OCI-LY7 (cell line): ENCODE measurements around the gene FOXF2. TPM values are rescaled to one million over a fixed set of nuclear protein-coding genes. Genes with fewer than 3 reads are reported as not detected.

Experiments used
- BruUV-seq: library from RNA; stranded (reverse); fragments of 400-500 nt; replicated peaks from 2 replicates; lab custom pipeline; 2021; lab: Mats Ljungman, UMichigan
- CTCF ChIA-PET: fragments of 300-600 bp; sonication (Branson Sonifier 250); formaldehyde crosslinking; loops from one replicate; lab custom pipeline; 2022; ENCODE audit warnings: antibody characterized with exemption; ENCODE audit not compliant: unreplicated experiment; lab: Charles Lee
- POLR2A ChIA-PET: fragments of 300-600 bp; sonication (Branson Sonifier 250); formaldehyde crosslinking; loops from one replicate; lab custom pipeline; 2022; ENCODE audit warnings: antibody characterized with exemption; lab: Charles Lee
- DNase-seq: peaks from one replicate; pipeline ENCODE4 v3.0.0-alpha.2; 2015; ENCODE audit warnings: low spot score
- H2AFZ ChIP-seq: fragments of 200-600 bp; sonication (generic), shearing (Covaris generic); 2 replicates; pipeline ENCODE4 v1.6.1; 2014; ENCODE audit warnings: mild to moderate bottlenecking, antibody characterized with exemption, low read length, moderate library complexity
- H3K27ac ChIP-seq: fragments of 200-600 bp; sonication (generic); 2 replicates; pipeline ENCODE4 v1.5.1; 2014; ENCODE audit warnings: mixed run types, low read depth, mild to moderate bottlenecking, moderate library complexity, low read length, inconsistent platforms; ENCODE audit not compliant: poor library complexity, severe bottlenecking
- H3K36me3 ChIP-seq: fragments of 200-600 bp; sonication (generic); 2 replicates; pipeline ENCODE4 v1.6.1; 2014; ENCODE audit warnings: mild to moderate bottlenecking, antibody characterized with exemption, low read length, moderate library complexity, mixed read lengths; ENCODE audit not compliant: insufficient read depth
- H3K4me1 ChIP-seq: fragments of 200-600 bp; sonication (generic); 2 replicates; pipeline ENCODE4 v1.5.1; 2014; ENCODE audit warnings: mild to moderate bottlenecking, low read length; ENCODE audit not compliant: insufficient read depth, poor library complexity, severe bottlenecking
- H3K4me2 ChIP-seq: fragments of 200-600 bp; sonication (generic); 2 replicates; pipeline ENCODE4 v1.6.1; 2014; ENCODE audit warnings: mild to moderate bottlenecking, low read length
- H3K4me3 ChIP-seq: fragments of 200-600 bp; sonication (generic); 2 replicates; pipeline ENCODE4 v1.5.1; 2014; ENCODE audit warnings: mild to moderate bottlenecking, low read depth, low read length; ENCODE audit not compliant: poor library complexity, severe bottlenecking
- H3K79me2 ChIP-seq: fragments of 200-600 bp; sonication (generic); 2 replicates; pipeline ENCODE4 v1.6.1; 2016; ENCODE audit warnings: low read depth, mild to moderate bottlenecking, low read length, moderate library complexity, mixed read lengths; ENCODE audit not compliant: insufficient read depth
- H3K9me2 ChIP-seq: fragments of 200-600 bp; sonication (generic); 2 replicates; pipeline ENCODE4 v1.6.1; 2016; ENCODE audit warnings: mild to moderate bottlenecking, low read length, mixed read lengths; ENCODE audit not compliant: insufficient read depth
- H3K9me3 ChIP-seq: fragments of 200-600 bp; sonication (generic); 2 replicates; pipeline ENCODE4 v1.6.1; 2014; ENCODE audit warnings: mild to moderate bottlenecking, mixed run types, low read length, mixed read lengths
- H4K20me1 ChIP-seq: fragments of 200-600 bp; sonication (generic); 2 replicates; pipeline ENCODE4 v1.6.1; 2014; ENCODE audit warnings: mild to moderate bottlenecking, antibody characterized with exemption, low read length, moderate library complexity, mixed read lengths; ENCODE audit not compliant: insufficient read depth
- EZH2phosphoT487 ChIP-seq: fragments of 200-600 bp; sonication (generic); IDR thresholded peaks from 2 replicates; pipeline ENCODE4 v1.6.1; 2018; ENCODE audit warnings: low read depth, borderline replicate concordance, mild to moderate bottlenecking, mixed run types, antibody characterized with exemption, low read length, moderate library complexity, mixed read lengths
- intact Hi-C: fragments of 100-400 bp; cut with micrococcal nuclease; formaldehyde crosslinking; loops from one replicate; pipeline ENCODE4 v1.10.0; 2022; ENCODE audit not compliant: unreplicated experiment
- total RNA-seq, 2 experiments: library from RNA; depleted of rRNA in 1 of 2; stranded (reverse); fragments of >200 nt in 1 of 2; shearing (Covaris generic) in 1 of 2; gene quantifications; 2 replicates each; pipeline ENCODE4 v1.2.3, GENCODE V29; 2014 to 2022
- TF ChIP-seq, protein P1 (sequence below): fragments of 200-600 bp; sonication (generic); conservative IDR thresholded peaks from 2 replicates; pipeline ENCODE4 v1.5.1; 2014; ENCODE audit warnings: mild to moderate bottlenecking, antibody characterized with exemption, low read length, moderate library complexity, mixed read lengths

The FOXF2 gene
- total RNA-seq, 2 experiments from 2014 or later = not detected

DNA sequence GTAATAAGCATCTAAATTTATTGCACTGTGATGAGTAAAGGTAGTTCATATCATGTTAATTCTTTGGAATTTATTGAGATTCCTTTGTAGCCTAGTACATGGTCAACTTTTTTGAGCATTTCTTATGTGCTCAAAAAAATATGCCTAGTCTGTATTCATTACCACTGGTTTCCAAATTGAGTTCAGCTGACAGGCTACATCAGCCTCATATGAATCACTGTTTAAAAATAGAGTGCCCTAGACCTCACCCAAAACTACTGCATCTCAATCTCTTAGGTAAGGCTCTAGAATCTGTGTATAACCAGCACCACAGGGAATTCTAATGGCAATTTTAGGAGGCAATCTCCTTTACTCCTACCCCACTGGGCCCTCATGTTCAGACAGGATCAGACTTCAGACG, 16.7 kb upstream of the FOXF2 start:
- H3K4me3 ChIP-seq = no peak overlapping the region
- H2AFZ ChIP-seq = no peak overlapping the region
- no peaks in the 10 kb centered on the region for H3K36me3 ChIP-seq
- BruUV-seq = no TSS peak
- intact Hi-C loops = no loop called here
- no peak overlapping the region for H3K27ac ChIP-seq
- no peaks in the 10 kb centered on the region for H4K20me1 ChIP-seq
- H3K9me2 ChIP-seq = no peaks in the 10 kb centered on the region
- no peak for TF ChIP-seq EZH2phosphoT487
- TF ChIP-seq, protein P1, sequence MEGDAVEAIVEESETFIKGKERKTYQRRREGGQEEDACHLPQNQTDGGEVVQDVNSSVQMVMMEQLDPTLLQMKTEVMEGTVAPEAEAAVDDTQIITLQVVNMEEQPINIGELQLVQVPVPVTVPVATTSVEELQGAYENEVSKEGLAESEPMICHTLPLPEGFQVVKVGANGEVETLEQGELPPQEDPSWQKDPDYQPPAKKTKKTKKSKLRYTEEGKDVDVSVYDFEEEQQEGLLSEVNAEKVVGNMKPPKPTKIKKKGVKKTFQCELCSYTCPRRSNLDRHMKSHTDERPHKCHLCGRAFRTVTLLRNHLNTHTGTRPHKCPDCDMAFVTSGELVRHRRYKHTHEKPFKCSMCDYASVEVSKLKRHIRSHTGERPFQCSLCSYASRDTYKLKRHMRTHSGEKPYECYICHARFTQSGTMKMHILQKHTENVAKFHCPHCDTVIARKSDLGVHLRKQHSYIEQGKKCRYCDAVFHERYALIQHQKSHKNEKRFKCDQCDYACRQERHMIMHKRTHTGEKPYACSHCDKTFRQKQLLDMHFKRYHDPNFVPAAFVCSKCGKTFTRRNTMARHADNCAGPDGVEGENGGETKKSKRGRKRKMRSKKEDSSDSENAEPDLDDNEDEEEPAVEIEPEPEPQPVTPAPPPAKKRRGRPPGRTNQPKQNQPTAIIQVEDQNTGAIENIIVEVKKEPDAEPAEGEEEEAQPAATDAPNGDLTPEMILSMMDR = no peak
- no peak for DNase-seq
- H3K4me2 ChIP-seq = no peak overlapping the region
- POLR2A ChIA-PET = no interaction called here
- H3K79me2 ChIP-seq = no peaks in the 10 kb centered on the region
- no peaks in the 10 kb centered on the region for H3K9me3 ChIP-seq
- CTCF ChIA-PET = no interaction called here
- no peaks in the 10 kb centered on the region for H3K4me1 ChIP-seq

DNA sequence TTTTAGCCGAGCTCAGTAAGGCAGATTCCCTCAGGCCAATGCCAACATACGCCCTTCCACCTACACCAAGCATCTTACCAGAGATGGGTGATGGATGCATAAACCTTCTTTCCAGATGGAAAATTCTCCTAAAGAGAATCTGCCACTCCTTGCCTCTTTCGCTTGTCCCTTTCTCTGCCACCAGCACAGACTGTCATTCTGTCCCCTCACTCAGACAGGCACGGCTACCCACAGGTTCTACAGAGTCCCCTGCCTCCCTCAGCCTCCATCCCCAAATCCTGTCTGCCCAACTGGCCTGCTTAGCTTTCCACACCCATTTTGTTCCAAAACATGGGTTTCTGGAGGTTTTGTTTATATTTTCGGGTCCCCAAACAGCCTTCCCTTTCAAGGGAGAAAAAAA, 12.7 kb upstream of the FOXF2 start:
- Histone ChIP-seq H3K4me1 (no peaks in the 10 kb centered on the region), H3K4me3 (no peak overlapping the region), H4K20me1 (no peaks in the 10 kb centered on the region), H3K9me2 (no peaks in the 10 kb centered on the region), H3K36me3 (no peaks in the 10 kb centered on the region), H2AFZ (no peak overlapping the region), H3K27ac (no peak overlapping the region), H3K9me3 (no peaks in the 10 kb centered on the region), H3K4me2 (no peak overlapping the region), H3K79me2 (no peaks in the 10 kb centered on the region)
- no peak for TF ChIP-seq EZH2phosphoT487
- TF ChIP-seq, protein P1 = no peak
- intact Hi-C loops = no loop called here
- POLR2A ChIA-PET = interaction anchor here (0.7 kb wide), 1 partner anchor 13 kb away, joined by 3 read pairs; no protein-coding TSS in a partner anchor
- no peak for DNase-seq
- CTCF ChIA-PET = no interaction called here
- no TSS peak for BruUV-seq

DNA sequence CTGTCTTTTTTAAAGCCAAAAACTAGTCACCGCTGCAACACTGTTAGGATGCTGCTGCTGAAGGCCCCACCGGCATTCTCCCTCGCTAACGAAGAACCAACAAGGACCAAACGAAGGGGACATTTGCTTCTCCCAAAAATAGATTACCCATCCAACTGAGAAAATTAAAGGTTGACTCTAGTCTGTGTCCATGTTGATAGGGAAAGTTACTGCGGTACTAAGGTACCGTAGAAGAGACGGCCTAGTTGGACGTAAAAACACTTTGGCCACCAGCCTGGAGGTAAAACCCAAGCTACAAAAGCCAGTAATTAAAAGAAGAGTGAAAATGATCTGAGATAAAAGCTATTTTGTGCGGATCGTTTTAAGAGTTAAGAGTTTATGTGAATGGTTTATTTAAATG, 11.8 kb upstream of the FOXF2 start:
- no peak for DNase-seq
- Histone ChIP-seq H2AFZ (no peak overlapping the region), H3K79me2 (no peaks in the 10 kb centered on the region), H3K4me2 (no peak overlapping the region), H3K9me2 (no peaks in the 10 kb centered on the region), H3K4me3 (no peak overlapping the region), H3K36me3 (no peaks in the 10 kb centered on the region), H3K9me3 (no peaks in the 10 kb centered on the region), H4K20me1 (no peaks in the 10 kb centered on the region), H3K4me1 (no peaks in the 10 kb centered on the region), H3K27ac (no peak overlapping the region)
- POLR2A ChIA-PET = no interaction called here
- no TSS peak for BruUV-seq
- CTCF ChIA-PET = no interaction called here
- intact Hi-C loops = no loop called here
- no peak for TF ChIP-seq EZH2phosphoT487
- TF ChIP-seq, protein P1 = no peak
